ENCODE measurements around the gene B3GLCT. TPM values are rescaled to one million over a fixed set of nuclear protein-coding genes. Genes with fewer than 3 reads are reported as not detected.
"Not testable (repeated sequence)": the region's sequence is repeated elsewhere in the genome, so short reads cannot be mapped to it uniquely, and the experiment has no call there.

Gene B3GLCT
- total and polyA plus RNA-seq, 2 of the 13 experiments (the other 11 are each of a cell fraction or from before 2014, with no cell fraction given) = 2.0 to 7.1 TPM

DNA sequence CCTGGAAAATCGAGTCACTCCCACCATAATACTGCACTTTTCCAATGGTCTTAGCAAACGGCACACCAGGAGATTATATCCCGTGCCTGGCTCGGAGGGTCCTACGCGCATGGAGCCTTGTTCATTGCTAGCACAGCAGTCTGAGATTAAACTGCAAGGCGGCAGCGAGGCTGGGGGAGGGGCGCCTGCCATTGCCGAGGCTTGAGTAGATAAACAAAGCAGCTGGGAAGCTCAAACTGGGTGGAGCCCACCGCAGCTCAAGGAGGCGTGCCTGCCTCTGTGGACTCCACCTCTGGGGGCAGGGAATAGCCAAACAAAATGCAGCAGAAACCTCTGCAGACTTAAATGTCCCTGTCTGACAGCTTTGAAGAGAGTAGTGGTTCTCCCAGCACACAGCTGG is 141.1 kb downstream of the B3GLCT start:
- in situ Hi-C loops (cut with HindIII; ENCODE audit: extremely low pct_ligation_motif_present, low pct_unique_long_range_greater_than_20kb) = not testable (repeated sequence)
- WGBS (ENCODE audit: low lambda C conversion rate) = 31% methylated on average over 11 of the region's 12 CpGs

DNA sequence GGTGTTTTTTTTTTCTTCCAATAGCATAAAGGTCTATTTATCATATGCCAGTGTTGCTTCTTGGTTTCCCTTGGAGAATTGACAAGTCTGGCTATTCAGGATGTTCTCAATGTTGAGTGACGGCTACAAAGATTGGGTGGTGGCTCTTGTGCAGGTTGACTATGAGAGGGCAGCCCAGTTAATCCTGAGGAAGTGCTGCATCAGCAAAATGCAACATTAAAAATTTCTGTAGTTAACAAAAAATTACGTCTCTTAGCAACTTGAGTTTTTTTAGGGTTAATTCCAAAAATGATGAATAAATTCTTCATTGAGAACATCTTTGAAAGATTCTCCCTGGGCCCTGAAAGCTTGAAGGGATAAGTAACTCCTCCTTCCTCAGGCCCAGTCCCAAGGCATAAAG is 147.1 kb downstream of the B3GLCT start:
- Histone ChIP-seq H4K20me1 (ENCODE audit: insufficient read depth, low read length) (no peaks in the 10 kb centered on the region), H3K27me3 (ENCODE audit: control insufficient read depth in 1 of 2, insufficient read depth in 2 of 2, low read length in 2 of 2) (no peaks in the 10 kb centered on the region; a peak in 2 of 5 replicates), H3K4me2 (ENCODE audit: low read depth, low read length) (no peak overlapping the region), H3K36me3 (replicated peaks in 1 of 2; ENCODE audit: control insufficient read depth in 1 of 2, insufficient read depth in 2 of 2, low read length in 2 of 2) (no peaks in the 10 kb centered on the region), H3K4me3 (replicated peaks in 1 of 3; ENCODE audit: insufficient read depth in 1 of 3, low read depth in 2 of 3, low read length in 3 of 3) (no peak overlapping the region), H3K79me2 (ENCODE audit: insufficient read depth, low read length) (no peaks in the 10 kb centered on the region), H3K4me1 (ENCODE audit: insufficient read depth, low read length) (no peaks in the 10 kb centered on the region), H3K9me3 (ENCODE audit: low read length) (no peaks in the 10 kb centered on the region), H2AFZ (ENCODE audit: low read length) (no peak overlapping the region), H3K27ac (ENCODE audit: extremely low read length, insufficient read depth, low read length) (no peak overlapping the region), H3K9ac (ENCODE audit: insufficient read depth, low read depth, low read length) (no peak overlapping the region)
- DNase-seq (ENCODE audit: low spot score) = no peak
- ChIA-PET POLR2A (no interaction called here), CTCF (ENCODE audit: low intra/inter-chr PET ratio, low total read pairs) (no interaction called here)
- intact Hi-C loops (cut with micrococcal nuclease; ENCODE audit: unreplicated experiment) (no loop called here), in situ Hi-C loops (cut with HindIII; ENCODE audit: extremely low pct_ligation_motif_present, low pct_unique_long_range_greater_than_20kb) (no loop called here)
- WGBS (ENCODE audit: low lambda C conversion rate) = 28% methylated on average over 2 of the region's 2 CpGs
- no peak for FAIRE-seq
- no peak for TF ChIP-seq ZNF468 (CRISPR knock-in tag; IDR thresholded peaks at IDR 0.05)
- no peak for TF ChIP-seq BRD4 (CRISPR knock-in tag; IDR thresholded peaks at IDR 0.05)
- no peak for TF ChIP-seq KAT7 (CRISPR knock-in tag; IDR thresholded peaks at IDR 0.05; ENCODE audit: borderline replicate concordance)
- no peak for TF ChIP-seq SOX13 (IDR thresholded peaks at IDR 0.05)
- TF ChIP-seq SOX13 (CRISPR knock-in tag; conservative IDR thresholded peaks at IDR 0.05 in 1 of 2, IDR thresholded peaks at IDR 0.05 in 1 of 2) = no peak
- TF ChIP-seq KDM4B (CRISPR knock-in tag; IDR thresholded peaks at IDR 0.05) = no peak
- no peak for TF ChIP-seq SMAD9 (CRISPR knock-in tag; IDR thresholded peaks at IDR 0.05)
- TF ChIP-seq MAFF (IDR thresholded peaks at IDR 0.05; ENCODE audit: low read depth, low read length) = peak; percentile 95
- TF ChIP-seq ZFAT (CRISPR knock-in tag; conservative IDR thresholded peaks at IDR 0.05) = no peak
- no peak for TF ChIP-seq TOPORS (CRISPR knock-in tag; IDR thresholded peaks at IDR 0.05)
- TF ChIP-seq SUZ12 (IDR thresholded peaks at IDR 0.05; ENCODE audit: low read depth, low read length) = no peak
- peak; percentile 92 to 96 for TF ChIP-seq MAFK (conservative IDR thresholded peaks at IDR 0.05 in 1 of 2, IDR thresholded peaks at IDR 0.05 in 1 of 2; ENCODE audit: low read length in 2 of 2)
- TF ChIP-seq DR1 (CRISPR knock-in tag; IDR thresholded peaks at IDR 0.05) = no peak
- no peak for TF ChIP-seq ZNF652 (CRISPR knock-in tag; IDR thresholded peaks at IDR 0.05; ENCODE audit: borderline replicate concordance, low read depth)
- no peak for TF ChIP-seq HMG20B (CRISPR knock-in tag; conservative IDR thresholded peaks at IDR 0.05)
- no peak for TF ChIP-seq ZNF570 (CRISPR knock-in tag; IDR thresholded peaks at IDR 0.05; ENCODE audit: borderline replicate concordance)
- no TSS peak for BruUV-seq (replicated peaks)
- ATAC-seq = no peak

More for the DNA sequence above, 141.1 kb downstream of the B3GLCT start:
- BruUV-seq (replicated peaks); DNase-seq (ENCODE audit: low spot score); H3K36me3 ChIP-seq (replicated peaks in 1 of 2; ENCODE audit: control insufficient read depth in 1 of 2, insufficient read depth in 2 of 2, low read length in 2 of 2); H3K4me3 ChIP-seq (replicated peaks in 1 of 3; ENCODE audit: insufficient read depth in 1 of 3, low read depth in 2 of 3, low read length in 3 of 3); H3K27me3 ChIP-seq (ENCODE audit: control insufficient read depth in 1 of 2, insufficient read depth in 2 of 2, low read length in 2 of 2); H3K27ac ChIP-seq (ENCODE audit: extremely low read length, insufficient read depth, low read length); POLR2A ChIA-PET; intact Hi-C loops (cut with micrococcal nuclease; ENCODE audit: unreplicated experiment); H3K4me1 ChIP-seq (ENCODE audit: insufficient read depth, low read length); FAIRE-seq; H4K20me1 ChIP-seq (ENCODE audit: insufficient read depth, low read length); H3K79me2 ChIP-seq (ENCODE audit: insufficient read depth, low read length); H2AFZ ChIP-seq (ENCODE audit: low read length); H3K9ac ChIP-seq (ENCODE audit: insufficient read depth, low read depth, low read length); ATAC-seq; CTCF ChIA-PET (ENCODE audit: low intra/inter-chr PET ratio, low total read pairs); H3K9me3 ChIP-seq (ENCODE audit: low read length): not testable (repeated sequence)
- H3K4me2 ChIP-seq (ENCODE audit: low read depth, low read length) = 0 out of 2 replicates have a peak overlapping the region, but pooled peaks have one; percentile 1
